Gastroesophageal sphincter (tissue), 3 donors: ENCODE measurements around the gene LMX1B.

Experiments
- EP300 ChIP-seq: sonication (generic); formaldehyde crosslinking; IDR thresholded peaks from one replicate; pipeline ENCODE4 v1.6.1; 2017; ENCODE audit warnings: antibody characterized with exemption, mild to moderate bottlenecking
- POLR2A ChIP-seq, 2 donors: fragments of 450-650 bp; IDR thresholded peaks; one replicate each; pipeline ENCODE4 v1.6.1; 2017; ENCODE audit warnings: antibody characterized with exemption in 2 of 2, mild to moderate bottlenecking in 2 of 2, moderate library complexity in 1 of 2
- POLR2AphosphoS5 ChIP-seq: sonication (generic); formaldehyde crosslinking; IDR thresholded peaks from one replicate; pipeline ENCODE4 v1.6.1; 2017; ENCODE audit warnings: antibody characterized with exemption
- TF ChIP-seq, protein P1 (sequence below), 4 experiments: fragments of 200-600 bp in 2 of 4; fragments of 450-650 bp in 2 of 4; sonication (generic) in 1 of 4; IDR thresholded peaks; one replicate each; pipeline ENCODE4 v1.5.1; 2017 to 2019; ENCODE audit warnings: antibody characterized with exemption in 4 of 4, mild to moderate bottlenecking in 2 of 4, moderate library complexity in 2 of 4

- TF ChIP-seq, protein P1, sequence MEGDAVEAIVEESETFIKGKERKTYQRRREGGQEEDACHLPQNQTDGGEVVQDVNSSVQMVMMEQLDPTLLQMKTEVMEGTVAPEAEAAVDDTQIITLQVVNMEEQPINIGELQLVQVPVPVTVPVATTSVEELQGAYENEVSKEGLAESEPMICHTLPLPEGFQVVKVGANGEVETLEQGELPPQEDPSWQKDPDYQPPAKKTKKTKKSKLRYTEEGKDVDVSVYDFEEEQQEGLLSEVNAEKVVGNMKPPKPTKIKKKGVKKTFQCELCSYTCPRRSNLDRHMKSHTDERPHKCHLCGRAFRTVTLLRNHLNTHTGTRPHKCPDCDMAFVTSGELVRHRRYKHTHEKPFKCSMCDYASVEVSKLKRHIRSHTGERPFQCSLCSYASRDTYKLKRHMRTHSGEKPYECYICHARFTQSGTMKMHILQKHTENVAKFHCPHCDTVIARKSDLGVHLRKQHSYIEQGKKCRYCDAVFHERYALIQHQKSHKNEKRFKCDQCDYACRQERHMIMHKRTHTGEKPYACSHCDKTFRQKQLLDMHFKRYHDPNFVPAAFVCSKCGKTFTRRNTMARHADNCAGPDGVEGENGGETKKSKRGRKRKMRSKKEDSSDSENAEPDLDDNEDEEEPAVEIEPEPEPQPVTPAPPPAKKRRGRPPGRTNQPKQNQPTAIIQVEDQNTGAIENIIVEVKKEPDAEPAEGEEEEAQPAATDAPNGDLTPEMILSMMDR (IDR thresholded peaks at IDR 0.05): peak in 3 of 4 experiments; percentile 37 to 58 (median 38)
- TF ChIP-seq POLR2A (IDR thresholded peaks at IDR 0.05) (no peak), POLR2AphosphoS5 (no peak), EP300 (no peak)
These were observed 76.8 kb downstream of the LMX1B start for GRCh38 chr9:126690431-126691051.
